ENCODE measurements around the gene VDR.
"Not testable (repeated sequence)": the region's sequence is repeated elsewhere in the genome, so short reads cannot be mapped to it uniquely, and the experiment has no call there.

VDR gene

DNA sequence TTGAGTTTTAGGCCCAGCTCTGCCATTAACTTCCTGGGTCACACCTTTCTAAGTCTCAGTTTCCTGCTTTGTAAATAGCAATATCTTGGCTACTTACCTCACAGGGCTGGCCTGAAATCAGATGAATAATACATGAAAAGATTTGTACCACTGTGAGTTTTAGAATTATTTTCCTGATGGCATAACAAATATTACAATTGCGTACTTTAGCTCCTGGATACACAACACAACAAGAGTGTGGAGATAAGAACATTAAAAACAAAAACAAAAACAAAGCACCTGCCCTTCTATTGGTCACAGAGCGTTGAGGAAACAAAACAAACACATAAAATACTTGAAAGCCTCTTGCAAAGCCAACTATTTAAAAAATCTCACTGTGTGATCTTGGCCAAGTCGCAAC, 80.2 kb downstream of the VDR start:
- no peak for DNase-seq

DNA sequence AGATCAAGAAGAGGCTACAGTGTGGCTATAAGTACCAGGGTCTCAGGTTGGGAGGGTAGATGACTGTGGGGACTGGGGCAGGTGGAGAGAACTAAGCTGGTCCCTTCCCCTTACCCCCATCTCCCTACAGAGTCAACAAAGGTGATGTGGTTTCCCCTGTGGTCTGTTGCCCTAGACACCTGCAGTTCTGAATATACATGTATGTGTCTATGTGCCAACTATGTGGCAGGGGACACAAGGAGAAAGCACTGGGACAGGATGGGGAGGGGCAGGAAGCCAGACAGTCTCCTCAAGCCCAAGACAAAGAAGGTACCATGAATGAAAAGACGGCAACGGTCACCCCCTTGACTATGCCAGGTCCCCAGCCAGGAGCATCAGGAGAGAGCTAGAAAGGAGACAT, 80.6 kb downstream of the VDR start:
- no peak for DNase-seq

DNA sequence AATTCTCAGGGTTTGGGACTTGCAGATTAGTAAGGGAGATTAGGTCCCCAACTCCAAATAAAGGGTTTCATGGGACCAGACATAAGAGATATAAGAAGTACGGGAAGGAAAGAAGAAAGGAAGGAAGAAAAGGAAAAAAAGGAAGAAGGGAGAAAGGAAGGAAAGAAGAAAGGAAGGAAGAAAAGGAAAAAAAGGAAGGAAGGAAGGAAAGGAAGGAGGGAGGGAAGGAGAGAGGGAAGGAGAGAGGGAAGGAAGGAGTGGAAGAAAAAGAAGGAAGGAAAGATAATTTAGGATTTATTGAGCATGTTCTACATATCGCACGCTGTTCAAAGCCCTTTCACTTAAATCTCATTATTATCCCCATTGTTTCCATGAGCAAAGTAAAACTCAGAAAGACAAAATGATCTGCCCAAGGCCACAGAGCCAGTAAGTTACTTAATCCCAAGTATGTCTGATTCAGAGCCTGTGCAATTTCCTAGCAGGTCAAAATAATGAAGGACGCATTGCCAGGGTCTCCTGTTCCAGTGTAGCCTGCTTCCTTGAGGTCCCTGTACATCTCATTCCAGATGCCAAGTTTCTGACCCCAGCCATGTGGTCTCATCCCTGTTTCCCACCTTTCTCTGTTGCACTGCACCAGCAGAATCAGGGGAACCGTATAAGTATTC, 81.2 kb downstream of the VDR start:
- DNase-seq: no peak

- DNase-seq: no peak
These were observed 81.9 kb downstream of the VDR start for GRCh38 chr12:47822863-47823262.

GRCh38 chr12:47822401-47822800, 82.4 kb downstream of the VDR start:
- DNase-seq: no peak

- DNase-seq: no peak
These were observed 83.5 kb downstream of the VDR start for GRCh38 chr12:47821346-47821706.

GRCh38 chr12:47820631-47821345, 84.0 kb downstream of the VDR start:
- no peak for DNase-seq

- DNase-seq: peak; percentile 95
These were observed 84.7 kb downstream of the VDR start, which contains the start of gene HDAC7 for GRCh38 chr12:47819896-47820630. Gene HDAC7 (minus strand): TSS chr12:47819903. CDS start chr12:47819785, 118 bp downstream.

GRCh38 chr12:47819138-47819895, 85.5 kb downstream of the VDR start:
- DNase-seq: peak; percentile 81

- DNase-seq: peak; percentile 55
These were observed 86.2 kb downstream of the VDR start for GRCh38 chr12:47818467-47819137.

DNA sequence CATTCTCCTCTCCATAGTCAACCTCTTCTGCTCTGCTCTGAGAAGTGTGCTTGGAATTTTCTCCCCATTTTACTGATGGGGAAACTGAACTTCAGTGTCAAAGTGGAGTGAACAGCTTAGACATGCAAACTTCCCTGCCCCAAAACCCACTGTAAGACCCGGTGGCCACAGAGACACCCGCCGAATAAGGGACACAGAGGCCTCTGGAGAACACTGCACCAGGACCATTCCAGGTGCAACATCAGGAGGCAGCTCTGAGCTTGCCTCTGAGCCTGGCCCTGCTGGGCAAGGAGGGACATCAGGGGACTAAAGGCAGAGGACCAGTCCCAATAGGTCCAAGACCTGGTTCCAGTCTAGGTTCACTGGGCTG, 86.8 kb downstream of the VDR start:
- DNase-seq: no peak

DNA sequence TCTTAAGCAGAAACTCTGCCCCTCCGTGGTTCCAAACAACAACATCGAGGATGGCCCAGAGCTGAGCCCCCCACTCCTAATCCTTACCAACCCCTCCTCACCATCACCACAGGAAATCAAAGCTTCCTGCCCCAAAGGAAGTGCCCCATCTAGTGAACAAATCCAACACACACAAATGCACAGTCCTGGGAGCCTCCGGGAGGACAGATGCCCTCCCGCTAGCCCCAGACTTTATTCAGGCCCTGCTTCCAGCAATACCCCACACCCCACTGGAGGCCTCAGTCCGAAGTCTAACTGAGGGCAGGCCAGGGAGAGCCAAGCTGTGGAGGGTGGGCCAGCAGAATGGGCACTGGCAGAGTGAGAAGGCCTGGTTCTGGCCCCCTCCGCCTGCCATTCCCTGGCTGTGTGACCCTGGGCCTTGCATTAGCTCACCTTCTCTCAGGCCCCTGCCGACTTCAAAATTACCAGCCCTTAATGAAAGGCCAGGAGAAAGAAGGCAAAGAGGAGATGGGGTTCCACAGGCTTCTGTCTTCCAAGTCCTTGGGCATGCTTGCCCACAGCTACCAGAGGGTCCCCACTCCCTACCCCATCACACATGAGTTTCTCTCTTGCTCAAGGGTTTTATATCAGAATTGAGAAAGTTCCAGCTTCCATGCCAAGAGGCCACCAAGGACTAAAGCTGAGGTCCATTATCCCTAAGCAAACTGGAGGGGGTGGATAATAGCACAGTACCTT, 87.4 kb downstream of the VDR start:
- peak; percentile 45 for DNase-seq

DNA sequence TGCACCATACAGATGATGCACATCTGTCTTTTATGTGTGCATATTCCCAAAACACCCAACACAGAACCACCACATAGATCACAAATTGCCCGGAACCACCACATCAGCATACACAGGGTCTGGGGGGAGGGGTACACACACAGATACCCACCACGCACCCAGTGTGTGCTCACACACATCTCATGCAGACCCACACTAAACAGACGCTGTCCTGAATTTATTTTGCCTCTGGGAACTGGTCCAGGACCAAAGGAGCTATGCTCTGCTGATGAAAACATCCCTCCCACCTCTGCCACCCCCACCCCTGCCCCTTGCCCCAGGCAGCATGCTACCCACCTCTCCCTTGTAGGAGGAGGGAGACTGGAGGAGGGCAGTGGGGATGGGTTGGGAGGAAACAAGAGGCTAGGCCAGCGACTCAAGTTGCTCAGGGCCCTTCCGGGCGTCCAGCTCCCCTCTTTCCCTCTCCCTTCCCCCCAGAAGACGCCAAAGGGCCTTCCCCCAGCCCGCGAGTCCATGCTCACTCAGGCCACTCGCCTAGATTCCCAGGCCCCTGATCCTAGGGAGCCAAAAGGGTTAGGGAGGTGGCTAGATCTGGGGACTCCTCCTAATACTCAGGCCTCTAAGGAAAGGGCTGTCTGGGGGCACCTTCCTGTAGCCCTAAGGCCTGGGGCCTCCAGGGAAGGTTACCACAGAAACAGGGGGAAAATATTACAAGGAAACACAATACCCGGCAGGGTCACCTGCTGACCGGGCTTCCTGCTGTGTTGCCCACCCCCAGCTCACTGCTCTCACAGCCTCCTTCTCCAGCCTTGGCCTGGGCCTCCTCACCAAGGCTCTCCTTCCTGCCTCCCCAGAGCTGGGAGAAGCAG, 88.2 kb downstream of the VDR start:
- no peak for DNase-seq

- not testable (repeated sequence) for DNase-seq
These were observed 89.3 kb downstream of the VDR start for GRCh38 chr12:47815447-47815846.

GRCh38 chr12:47814539-47815170, 90.1 kb downstream of the VDR start:
- no peak for DNase-seq

- DNase-seq: peak; percentile 66
These were observed 91.1 kb downstream of the VDR start for GRCh38 chr12:47813511-47814196.

DNA sequence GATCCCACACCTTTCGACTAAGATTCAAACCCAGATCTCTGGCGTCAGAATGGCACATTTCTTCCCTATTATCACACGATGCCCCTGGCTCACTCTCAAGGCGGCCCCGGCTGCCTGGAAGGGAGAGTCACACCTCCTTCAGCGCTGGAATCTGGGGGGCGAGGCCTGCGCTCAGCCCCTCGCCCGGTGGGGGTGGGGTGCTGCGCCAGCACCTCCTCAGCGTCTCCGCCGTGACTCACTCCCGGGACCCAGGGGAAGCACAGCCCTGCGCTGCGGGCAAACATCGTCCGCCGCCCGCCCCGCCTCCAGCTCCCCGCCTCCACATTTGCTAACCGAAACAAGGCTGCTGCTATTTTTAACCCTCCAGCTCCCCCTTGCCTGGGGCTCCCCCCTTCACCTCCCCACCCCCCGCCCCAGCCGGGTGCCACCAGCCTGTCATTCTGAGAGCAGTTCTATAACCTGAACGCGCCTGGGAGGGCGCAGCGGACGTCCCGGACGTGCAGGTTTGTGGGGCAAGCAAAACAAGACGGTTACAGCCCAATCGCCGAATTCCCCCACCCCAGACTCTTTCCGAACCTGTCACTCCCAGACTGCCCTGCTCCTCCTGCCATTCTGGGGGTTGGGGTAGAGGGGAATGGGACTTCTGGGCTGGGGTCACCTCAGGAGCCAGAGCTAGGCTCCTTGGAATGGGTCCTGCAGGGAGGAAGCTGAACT, 91.8 kb downstream of the VDR start:
- peak; percentile 93 for DNase-seq

GRCh38 chr12:47811581-47812484, 93.0 kb downstream of the VDR start:
- no peak for DNase-seq

All from hematopoietic multipotent progenitor cell treated with erythropoietin and hydrocortisone succinate and interleukin-3 and kit ligand, for 4 days (in vitro differentiated cells).